GM18907 (cell line): ENCODE results near the gene PTCD3.

ENCODE experiments used
- ATAC-seq: cut with Tn5 transposase; IDR thresholded peaks from one replicate; pipeline ENCODE4 v1.9.1; 2021; ENCODE audit warnings: mild to moderate bottlenecking, moderate library complexity; ENCODE audit not compliant: unreplicated experiment

Gene PTCD3

GRCh38 chr2:86105969-86106945 lies at the start of gene PTCD3:
Gene PTCD3, plus strand, starts transcription at chr2:86106235. Its CDS starts 13 bp downstream, at chr2:86106248.
- peak; percentile 90 for ATAC-seq

- ATAC-seq, result no peak
Observed at GRCh38 chr2:86056590-86057331, 49.3 kb upstream of the PTCD3 start.

GRCh38 chr2:86062043-86062442 lies 44.0 kb upstream of the PTCD3 start:
- no peak for ATAC-seq

- ATAC-seq, result peak; percentile 42
Observed at GRCh38 chr2:86064006-86064405, 42.0 kb upstream of the PTCD3 start.

GRCh38 chr2:86065512-86065911 lies 40.5 kb upstream of the PTCD3 start:
- no peak for ATAC-seq

GRCh38 chr2:86066007-86066578 lies 39.9 kb upstream of the PTCD3 start:
- ATAC-seq, result no peak

- no peak for ATAC-seq
Observed at GRCh38 chr2:86066915-86067314, 39.1 kb upstream of the PTCD3 start.

GRCh38 chr2:86068136-86068588 lies 37.9 kb upstream of the PTCD3 start:
- no peak for ATAC-seq

DNA sequence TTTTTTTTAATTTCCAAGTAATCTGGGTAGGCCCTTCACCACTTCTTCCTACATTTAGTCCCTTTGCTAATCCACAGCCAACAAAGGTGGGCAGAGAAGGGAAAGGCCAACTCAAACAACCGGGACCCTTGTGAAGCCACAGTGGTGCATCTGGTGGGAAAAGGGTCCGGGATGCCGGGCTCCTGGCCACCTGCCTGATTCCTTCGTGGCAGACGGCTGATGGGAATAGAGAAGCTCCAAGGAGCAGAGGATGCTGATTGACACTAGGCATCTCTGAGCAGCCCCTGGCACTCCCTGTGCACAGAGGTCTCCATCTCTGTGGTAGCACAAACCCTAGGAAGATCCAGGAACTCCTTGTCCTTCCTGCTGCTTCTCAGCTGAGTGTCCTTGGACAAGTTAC lies 37.4 kb upstream of the PTCD3 start:
- ATAC-seq, result no peak

- no peak for ATAC-seq
Observed at GRCh38 chr2:86069091-86069685, 36.8 kb upstream of the PTCD3 start.

GRCh38 chr2:86069783-86070339 lies 36.2 kb upstream of the PTCD3 start:
- ATAC-seq, result no peak

DNA sequence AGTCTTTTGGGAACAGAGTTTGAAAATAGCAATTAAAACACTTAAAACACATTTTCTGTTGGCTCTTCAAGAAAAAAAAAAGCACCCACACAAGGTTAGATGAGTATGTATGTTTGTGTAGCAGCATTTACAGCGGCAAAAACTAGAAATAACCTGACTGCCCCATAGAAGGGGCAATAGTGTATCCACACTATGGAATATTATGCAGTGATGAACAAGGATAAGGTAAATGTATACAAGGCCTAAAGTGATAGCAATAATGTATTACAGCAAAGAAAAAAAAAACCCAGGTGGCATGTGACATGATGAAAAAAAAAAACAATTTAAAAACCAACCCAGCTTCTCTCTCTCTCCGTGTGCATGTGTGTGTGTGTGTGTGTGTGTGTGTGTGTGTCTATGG lies 35.2 kb upstream of the PTCD3 start:
- ATAC-seq, result no peak

DNA sequence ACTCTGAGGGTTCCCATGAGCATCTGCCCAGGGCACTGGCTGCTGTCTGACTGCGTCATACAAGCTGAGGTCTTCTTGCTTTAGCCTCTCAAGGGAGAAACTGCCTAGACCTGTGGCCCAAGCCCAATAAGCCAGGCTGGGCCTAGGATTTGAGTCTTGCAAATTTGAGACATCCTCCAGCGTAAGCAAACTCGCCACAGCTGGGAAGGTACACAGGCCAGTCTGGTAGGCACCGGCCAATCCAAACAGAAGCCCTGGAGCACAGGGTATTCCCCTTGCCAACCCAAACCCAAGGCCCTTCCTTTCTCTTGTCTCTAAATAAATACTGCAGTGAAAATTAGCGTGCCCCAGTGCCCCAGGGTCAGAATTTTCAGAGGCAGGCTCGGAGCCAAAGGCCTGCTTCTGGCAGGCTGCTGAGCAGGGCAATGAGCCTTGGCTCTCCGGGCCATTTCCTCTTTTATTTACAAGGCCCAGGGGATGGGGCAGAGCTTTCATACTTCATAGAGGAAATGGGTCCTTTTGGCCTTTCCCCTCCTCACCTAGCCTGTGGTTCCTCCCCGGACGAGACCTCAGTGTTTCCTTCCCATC lies 33.7 kb upstream of the PTCD3 start:
- ATAC-seq, result peak; percentile 80

- no peak for ATAC-seq
Observed at GRCh38 chr2:86073225-86073624, 32.8 kb upstream of the PTCD3 start.

DNA sequence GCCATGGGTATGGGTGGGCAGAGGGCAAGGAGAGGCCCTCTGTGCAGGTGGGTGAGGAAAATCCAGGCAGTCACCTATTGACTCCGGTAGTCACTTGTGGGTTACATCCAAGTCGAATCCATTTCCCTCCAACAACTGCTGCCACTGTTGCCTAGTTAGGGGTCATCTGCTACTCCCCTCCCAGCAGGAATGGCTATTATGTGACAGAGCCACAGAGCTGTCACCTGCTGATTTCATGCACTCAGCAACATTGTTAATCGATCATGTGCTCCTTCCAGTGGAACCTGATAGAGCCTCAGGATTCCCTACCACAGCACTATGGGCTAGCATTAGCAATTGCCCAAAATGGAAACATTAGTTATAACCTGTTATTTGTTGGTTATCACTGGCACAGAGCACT lies 31.8 kb upstream of the PTCD3 start:
- ATAC-seq, result no peak

- ATAC-seq, result no peak
Observed at GRCh38 chr2:86074811-86075210, 31.2 kb upstream of the PTCD3 start.

DNA sequence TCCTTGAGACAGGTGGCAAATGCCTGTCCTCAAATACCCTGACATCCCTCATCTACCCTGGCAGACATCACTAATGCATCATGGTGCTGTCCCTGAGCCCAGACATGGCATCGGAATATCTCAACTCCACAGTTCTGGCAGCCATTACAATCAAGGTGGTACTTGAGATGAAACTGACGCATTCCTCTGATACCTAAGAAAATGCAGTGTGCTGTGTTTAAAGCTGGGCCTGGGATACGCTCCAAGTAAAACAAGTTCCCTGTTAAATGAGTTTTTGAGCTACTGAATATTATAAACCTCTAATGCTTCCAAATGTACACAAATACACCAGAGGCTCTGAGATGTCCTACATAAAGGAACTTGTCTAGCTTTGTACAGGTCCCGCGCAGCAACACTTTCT lies 30.1 kb upstream of the PTCD3 start:
- ATAC-seq, result no peak

- no peak for ATAC-seq
Observed at GRCh38 chr2:86078774-86079545, 27.1 kb upstream of the PTCD3 start.
